LNCaP clone FGC (cell line): ENCODE measurements around the gene SSH2.
"Not testable (repeated sequence)": the region's sequence is repeated elsewhere in the genome, so short reads cannot be mapped to it uniquely, and the experiment has no call there.

Source experiments
- DNase-seq: peaks from one replicate; pipeline ENCODE4 v3.0.0-alpha.2; 2011; ENCODE audit warnings: low read depth
- H3K4me3 ChIP-seq: 2 replicates; pipeline ENCODE4 v1.5.1; 2011; ENCODE audit warnings: mild to moderate bottlenecking, low read depth, low read length, control low read depth
- CTCF ChIP-seq: IDR thresholded peaks from 2 replicates; pipeline ENCODE4 v1.5.1; 2012; ENCODE audit warnings: mild to moderate bottlenecking; ENCODE audit not compliant: control insufficient read depth, insufficient read depth; ENCODE audit errors: extremely low read depth

SSH2 gene

DNA sequence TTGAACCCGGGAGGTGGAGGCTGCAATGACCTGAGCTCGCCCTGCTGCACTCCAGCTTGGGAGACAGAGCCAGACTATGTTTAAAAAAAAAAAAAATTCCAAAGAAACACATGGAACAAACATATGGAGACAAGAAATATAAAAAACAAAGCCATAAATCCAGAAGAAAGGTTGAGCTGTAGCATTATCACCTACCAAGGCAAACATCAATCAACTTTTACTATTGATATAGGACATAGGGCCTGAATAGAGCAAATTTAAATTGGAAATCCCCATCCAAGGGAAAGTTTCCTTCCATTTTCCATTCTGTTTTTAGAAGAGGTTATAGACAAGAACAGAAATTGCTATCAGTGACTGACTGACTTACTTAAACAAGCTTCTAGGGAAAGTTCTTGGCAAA, 56.6 kb downstream of the SSH2 start:
- DNase-seq, result no peak
- H3K4me3 ChIP-seq, result no peak overlapping the region
- no peak for TF ChIP-seq CTCF

DNA sequence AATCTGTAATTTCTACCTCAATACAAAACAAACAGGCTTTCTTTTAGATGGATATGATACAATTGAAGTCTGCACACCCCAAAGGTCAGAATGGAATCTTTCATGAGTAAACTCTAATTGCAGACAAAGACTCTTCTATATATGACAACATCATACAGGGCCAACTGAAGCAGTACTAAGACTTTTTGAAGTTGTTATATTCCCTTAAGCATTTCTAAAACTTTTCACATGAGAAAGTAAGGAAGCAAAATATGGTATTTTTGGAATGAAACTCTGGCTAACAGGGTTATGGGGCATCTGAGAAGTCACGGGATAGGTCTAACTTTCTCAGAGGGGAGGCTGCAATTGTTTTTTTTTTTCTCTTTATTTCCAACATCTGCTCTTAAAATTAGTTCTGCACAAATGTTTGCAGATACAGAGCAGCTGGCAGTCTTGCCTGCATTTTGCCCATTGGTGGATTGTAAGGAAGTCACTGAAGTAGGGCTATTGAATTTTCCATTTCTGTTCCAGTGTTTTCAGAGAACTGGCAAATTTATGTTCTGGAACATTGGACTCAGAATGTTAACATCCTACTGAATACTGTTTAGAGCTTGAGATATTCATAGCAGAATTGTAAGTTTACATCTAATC, 59.1 kb downstream of the SSH2 start:
- no peak for DNase-seq
- no peak for TF ChIP-seq CTCF
- no peak overlapping the region for H3K4me3 ChIP-seq

DNA sequence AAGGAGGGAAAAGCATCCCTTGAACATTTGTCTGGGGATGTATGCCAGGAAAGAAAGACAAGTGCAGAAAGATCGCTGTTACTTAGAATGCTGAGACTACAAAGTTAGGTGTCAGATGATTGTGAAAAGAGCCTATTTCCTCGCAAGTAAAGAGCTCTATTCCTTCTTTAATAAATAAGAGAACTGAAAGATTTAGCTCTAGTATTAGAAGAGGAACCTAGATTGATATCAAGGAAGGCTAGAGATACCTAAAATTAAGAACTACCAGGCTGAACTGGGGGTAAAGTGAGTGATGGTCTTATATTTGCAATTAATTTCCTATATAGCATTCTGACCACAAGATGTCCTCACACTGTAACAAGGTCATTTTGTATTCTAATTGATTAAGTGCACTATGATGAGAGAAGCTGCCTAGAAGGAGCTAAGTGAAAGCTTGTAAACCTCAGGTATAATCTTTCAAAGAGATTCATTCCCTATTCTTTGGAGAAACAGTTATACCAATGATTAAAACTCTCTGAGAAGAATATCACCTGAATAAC, 62.3 kb downstream of the SSH2 start:
- no peak for DNase-seq
- peak; percentile 44 for TF ChIP-seq CTCF
- H3K4me3 ChIP-seq, result no peak overlapping the region

DNA sequence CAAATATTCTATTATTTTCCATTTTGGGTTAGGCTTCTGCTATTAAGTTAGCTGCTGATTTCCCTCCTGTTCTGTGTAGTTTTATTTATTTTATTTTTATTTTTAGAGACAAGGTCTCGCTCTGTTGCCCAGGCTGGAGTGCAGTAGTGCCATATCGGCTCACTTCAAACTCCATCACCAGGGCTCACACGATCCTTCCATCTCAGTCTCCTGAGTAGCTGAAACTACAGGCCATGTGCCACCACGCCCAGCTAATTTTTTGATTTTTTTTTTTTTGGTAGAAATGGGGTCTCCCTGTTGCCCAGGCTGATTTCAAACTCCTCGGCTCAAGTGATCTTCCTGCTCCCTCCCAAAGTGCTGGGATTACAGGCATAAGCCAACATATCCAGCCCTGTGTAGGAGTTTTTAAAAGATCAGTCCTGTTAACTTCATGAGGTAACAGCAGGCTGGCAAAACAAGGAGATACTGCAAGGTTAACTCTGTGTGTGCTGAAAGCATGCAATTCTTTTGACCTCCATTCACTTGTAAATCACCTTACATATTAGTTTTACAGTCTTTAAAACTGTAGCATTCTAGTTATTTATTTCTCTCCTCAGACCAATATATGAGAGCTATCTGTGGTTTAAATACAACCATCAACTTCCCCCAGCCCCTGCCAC, 63.2 kb downstream of the SSH2 start:
- H3K4me3 ChIP-seq, result no peak overlapping the region
- DNase-seq, result no peak
- no peak for TF ChIP-seq CTCF

DNA sequence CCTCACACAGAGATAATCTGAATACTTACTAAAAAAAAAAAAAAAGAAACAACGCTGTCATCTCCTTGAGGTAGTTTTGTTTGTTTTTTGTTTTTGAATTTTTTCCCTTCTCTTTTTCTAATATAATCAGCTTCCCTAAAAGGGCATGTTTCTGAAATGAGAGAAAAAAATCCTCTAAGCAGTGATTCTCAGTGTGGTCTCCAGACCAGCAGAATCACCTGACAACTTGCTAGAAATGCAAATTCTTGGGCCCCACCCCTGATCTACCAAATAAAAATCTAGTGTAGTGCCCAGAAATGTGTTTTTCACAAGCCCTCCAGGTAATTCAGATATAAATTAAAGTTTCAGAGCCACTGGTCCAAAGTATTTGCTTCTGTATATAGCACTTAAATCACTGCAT, 65.4 kb downstream of the SSH2 start:
- no peak overlapping the region for H3K4me3 ChIP-seq
- no peak for TF ChIP-seq CTCF
- no peak for DNase-seq

- not testable (repeated sequence) for H3K4me3 ChIP-seq, DNase-seq
Observed at GRCh38 chr17:29864123-29864522, 65.9 kb downstream of the SSH2 start.

GRCh38 chr17:29862951-29863350, 67.1 kb downstream of the SSH2 start:
- DNase-seq, result no peak
- no peak overlapping the region for H3K4me3 ChIP-seq
- TF ChIP-seq CTCF, result no peak
